GM23338 (cell line): Measurements from ENCODE around the gene PELI1. TPM values are rescaled to one million over a fixed set of nuclear protein-coding genes. Genes with fewer than 3 reads are reported as not detected.

Source experiments
- polyA plus RNA-seq: library from polyadenylated mRNA; unstranded; fragments of >200 nt; fragmentation: Nextera tagmentation; extraction: Ambion mirVana; gene quantifications from 2 replicates; pipeline ENCODE4 v1.2.1, GENCODE V29; 2016
- total RNA-seq: library from RNA; depleted of rRNA; stranded (reverse); fragments of >200 nt; shearing (Covaris generic); gene quantifications from 2 replicates; pipeline ENCODE4 v1.2.3, GENCODE V29; 2014; rRNA removed

The PELI1 gene
- total and polyA plus RNA-seq, 2 experiments from 2014 or later: 32.4 to 61.8 TPM

Other genes starting within 250 kb of the PELI1 start
- gene VPS54, start 125.0 kb downstream of the PELI1 start, total RNA-seq: 17.0 and 20.7 TPM in 2 replicates
- gene VPS54, start 125.0 kb downstream of the PELI1 start, polyA plus RNA-seq: 6.1 and 6.6 TPM in 2 replicates